Neuronal stem cell (in vitro differentiated cells): ENCODE measurements around the gene PCGF1.
A peak's percentile ranks its signal among the peaks of the same experiment; 100 is the strongest.

ENCODE experiments used
- DNase-seq: peaks from one replicate; pipeline ENCODE4 v3.0.0-alpha.2; 2013; ENCODE audit warnings: low spot score
- H2AFZ ChIP-seq: one replicate; pipeline ENCODE4 v1.6.1; 2013; ENCODE audit warnings: mild to moderate bottlenecking, low read length, inconsistent platforms
- H2AK5ac ChIP-seq: 2 replicates; pipeline ENCODE4 v1.6.1; 2013; ENCODE audit warnings: low read depth, mild to moderate bottlenecking, inconsistent platforms, low read length, moderate library complexity, mixed read lengths
- H2BK120ac ChIP-seq: 2 replicates; pipeline ENCODE4 v1.6.1; 2013; ENCODE audit warnings: low read depth, mild to moderate bottlenecking, inconsistent platforms, low read length, moderate library complexity, mixed read lengths
- H2BK12ac ChIP-seq: one replicate; pipeline ENCODE4 v1.6.1; 2013; ENCODE audit warnings: low read length, inconsistent platforms
- H2BK15ac ChIP-seq: 2 replicates; pipeline ENCODE4 v1.6.1; 2013; ENCODE audit warnings: mild to moderate bottlenecking, low read length, inconsistent platforms, mixed read lengths
- H2BK5ac ChIP-seq: one replicate; pipeline ENCODE4 v1.6.1; 2013; ENCODE audit warnings: inconsistent platforms, mild to moderate bottlenecking, low read length, moderate library complexity
- H3K14ac ChIP-seq: one replicate; pipeline ENCODE4 v1.6.1; 2013; ENCODE audit warnings: low read length, inconsistent platforms
- H3K18ac ChIP-seq: 2 replicates; pipeline ENCODE4 v1.6.1; 2013; ENCODE audit warnings: low read length, inconsistent platforms
- H3K23ac ChIP-seq: 2 replicates; pipeline ENCODE4 v1.6.1; 2013; ENCODE audit warnings: low read depth, mild to moderate bottlenecking, mixed read lengths, low read length, inconsistent platforms; ENCODE audit not compliant: poor library complexity
- H3K27ac ChIP-seq: replicated peaks from 3 replicates; pipeline ENCODE4 v1.5.1; 2013; ENCODE audit warnings: low read length, inconsistent platforms
- H3K27me3 ChIP-seq, 3 experiments: 2 replicates each; pipeline ENCODE4 v1.6.1; 2013; ENCODE audit warnings: low read length in 3 of 3, mild to moderate bottlenecking in 2 of 3, inconsistent platforms in 1 of 3, low read depth in 1 of 3, mixed read lengths in 1 of 3, moderate library complexity in 1 of 3; ENCODE audit not compliant: control insufficient read depth in 3 of 3, insufficient read depth in 3 of 3
- H3K36me3 ChIP-seq, 2 donors: replicated peaks in 1 of 2; 2 replicates each; pipeline ENCODE4 v1.6.1; 2013; ENCODE audit warnings: low read length in 2 of 2; ENCODE audit not compliant: control insufficient read depth in 2 of 2, insufficient read depth in 2 of 2
- H3K4ac ChIP-seq: 2 replicates; pipeline ENCODE4 v1.6.1; 2013; ENCODE audit warnings: inconsistent platforms, mild to moderate bottlenecking, low read length, moderate library complexity
- H3K4me1 ChIP-seq, 2 donors: 1 replicate in 1 of 2; 2 replicates in 1 of 2; pipeline ENCODE4 v1.6.1; 2013; ENCODE audit warnings: low read length in 2 of 2, low read depth in 1 of 2; ENCODE audit not compliant: control insufficient read depth in 2 of 2, insufficient read depth in 1 of 2
- H3K4me2 ChIP-seq: one replicate; pipeline ENCODE4 v1.6.1; 2013; ENCODE audit warnings: mild to moderate bottlenecking, low read length, inconsistent platforms; ENCODE audit not compliant: insufficient read depth, poor library complexity, severe bottlenecking
- H3K4me3 ChIP-seq, 2 donors: 2 replicates each; pipeline ENCODE4 v1.5.1; 2013; ENCODE audit warnings: low read length in 2 of 2, mild to moderate bottlenecking in 2 of 2, inconsistent platforms in 1 of 2, moderate library complexity in 1 of 2
- H3K79me1 ChIP-seq: one replicate; pipeline ENCODE4 v1.6.1; 2013; ENCODE audit warnings: low read depth, mild to moderate bottlenecking, inconsistent platforms, low read length, moderate library complexity
- H3K9ac ChIP-seq: one replicate; pipeline ENCODE4 v1.6.1; 2013; ENCODE audit warnings: mild to moderate bottlenecking, low read depth, low read length, inconsistent platforms; ENCODE audit not compliant: poor library complexity
- H3K9me3 ChIP-seq, 2 donors: replicated peaks in 1 of 2; 2 replicates each; pipeline versions ENCODE3 to v1.6.1; 2013; ENCODE audit warnings: low read length in 2 of 2, mild to moderate bottlenecking in 2 of 2, inconsistent platforms in 1 of 2, low read depth in 1 of 2, mixed read lengths in 1 of 2, moderate library complexity in 1 of 2; ENCODE audit not compliant: control insufficient read depth in 2 of 2, insufficient read depth in 1 of 2
- H4K8ac ChIP-seq: one replicate; pipeline ENCODE4 v1.6.1; 2013; ENCODE audit warnings: low read depth, mild to moderate bottlenecking, inconsistent platforms, low read length, moderate library complexity
- H4K91ac ChIP-seq: one replicate; pipeline ENCODE4 v1.6.1; 2013; ENCODE audit warnings: low read length, low read depth, mild to moderate bottlenecking, inconsistent platforms; ENCODE audit not compliant: poor library complexity
- WGBS, 2 donors: extraction: QIAGEN DNeasy Blood & Tissue Kit; methylation state at CpG; one replicate each; pipeline ENCODE4 v1.1.7; 2013; ENCODE audit warnings: missing lambda C conversion rate in 2 of 2, mixed read lengths in 1 of 2; ENCODE audit not compliant: insufficient read length in 2 of 2, insufficient replicate concordance in 1 of 2; ENCODE audit errors: extremely low coverage in 2 of 2; 5-methylcytosine and 5-hydroxymethylcytosine counted together

PCGF1 gene

DNA sequence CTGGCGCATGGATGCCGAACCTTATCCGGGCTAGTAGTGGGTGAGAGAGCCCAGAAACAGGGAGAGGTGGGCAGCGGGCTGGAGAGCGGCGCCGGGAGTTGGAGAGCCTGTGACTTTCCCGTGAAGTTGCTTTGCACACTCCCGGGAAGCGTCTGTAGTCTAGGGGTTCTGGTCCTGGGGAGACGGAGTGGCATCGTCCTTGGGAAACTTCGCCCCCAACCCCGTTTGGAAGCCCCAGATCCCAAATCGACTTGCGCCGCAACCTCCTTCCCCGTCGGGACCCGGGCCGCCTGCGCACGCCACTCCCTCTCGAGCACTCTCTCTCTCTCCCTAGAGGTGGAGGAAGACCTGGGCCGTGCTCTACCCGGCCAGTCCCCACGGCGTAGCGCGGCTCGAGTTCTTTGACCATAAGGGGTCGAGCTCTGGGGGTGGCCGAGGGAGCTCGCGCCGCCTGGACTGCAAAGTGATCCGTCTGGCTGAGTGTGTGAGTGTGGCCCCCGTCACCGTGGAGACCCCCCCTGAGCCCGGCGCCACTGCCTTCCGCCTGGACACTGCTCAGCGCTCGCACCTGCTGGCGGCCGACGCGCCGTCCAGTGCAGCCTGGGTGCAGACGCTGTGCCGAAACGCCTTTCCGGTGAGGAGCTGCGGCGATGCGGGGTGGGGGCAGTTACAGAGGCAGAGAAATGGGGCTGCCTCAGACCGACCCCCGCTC lies 47.5 kb upstream of the PCGF1 start:
- no peak overlapping the region for H4K91ac ChIP-seq
- H3K23ac ChIP-seq: peak overlapping the region; percentile 82
- H3K4me3 ChIP-seq: peak overlapping the region; percentile 67 to 87
- H3K36me3 ChIP-seq: peaks cover 19 to 36% of the 10 kb centered on the region in 2 donors
- peaks cover 6% of the 10 kb centered on the region for H3K79me1 ChIP-seq
- peak overlapping the region; percentile 63 for H2BK12ac ChIP-seq
- H2BK120ac ChIP-seq: peak overlapping the region; percentile 53
- no peak overlapping the region for H2BK5ac ChIP-seq
- no CpG with 5 or more reads among the region's 58 CpGs for WGBS, 2 donors
- no peak overlapping the region for H3K4ac ChIP-seq
- H3K9ac ChIP-seq: peak overlapping the region; percentile 87
- H3K27me3 ChIP-seq: peaks cover 0 to 47% (median 4%) of the 10 kb centered on the region in 3 experiments
- no peaks in the 10 kb centered on the region for H3K9me3 ChIP-seq
- DNase-seq: peak; percentile 49
- peak overlapping the region; percentile 83 for H3K4me2 ChIP-seq
- H3K27ac ChIP-seq: no peak overlapping the region
- peak overlapping the region; percentile 99 for H2AFZ ChIP-seq
- H2BK15ac ChIP-seq: no peak overlapping the region
- peak overlapping the region; percentile 75 for H3K14ac ChIP-seq
- H2AK5ac ChIP-seq: peak overlapping the region; percentile 8
- peaks cover 9 to 14% of the 10 kb centered on the region in 2 donors for H3K4me1 ChIP-seq
- H3K18ac ChIP-seq: peak overlapping the region; percentile 78
- H4K8ac ChIP-seq: no peak overlapping the region

DNA sequence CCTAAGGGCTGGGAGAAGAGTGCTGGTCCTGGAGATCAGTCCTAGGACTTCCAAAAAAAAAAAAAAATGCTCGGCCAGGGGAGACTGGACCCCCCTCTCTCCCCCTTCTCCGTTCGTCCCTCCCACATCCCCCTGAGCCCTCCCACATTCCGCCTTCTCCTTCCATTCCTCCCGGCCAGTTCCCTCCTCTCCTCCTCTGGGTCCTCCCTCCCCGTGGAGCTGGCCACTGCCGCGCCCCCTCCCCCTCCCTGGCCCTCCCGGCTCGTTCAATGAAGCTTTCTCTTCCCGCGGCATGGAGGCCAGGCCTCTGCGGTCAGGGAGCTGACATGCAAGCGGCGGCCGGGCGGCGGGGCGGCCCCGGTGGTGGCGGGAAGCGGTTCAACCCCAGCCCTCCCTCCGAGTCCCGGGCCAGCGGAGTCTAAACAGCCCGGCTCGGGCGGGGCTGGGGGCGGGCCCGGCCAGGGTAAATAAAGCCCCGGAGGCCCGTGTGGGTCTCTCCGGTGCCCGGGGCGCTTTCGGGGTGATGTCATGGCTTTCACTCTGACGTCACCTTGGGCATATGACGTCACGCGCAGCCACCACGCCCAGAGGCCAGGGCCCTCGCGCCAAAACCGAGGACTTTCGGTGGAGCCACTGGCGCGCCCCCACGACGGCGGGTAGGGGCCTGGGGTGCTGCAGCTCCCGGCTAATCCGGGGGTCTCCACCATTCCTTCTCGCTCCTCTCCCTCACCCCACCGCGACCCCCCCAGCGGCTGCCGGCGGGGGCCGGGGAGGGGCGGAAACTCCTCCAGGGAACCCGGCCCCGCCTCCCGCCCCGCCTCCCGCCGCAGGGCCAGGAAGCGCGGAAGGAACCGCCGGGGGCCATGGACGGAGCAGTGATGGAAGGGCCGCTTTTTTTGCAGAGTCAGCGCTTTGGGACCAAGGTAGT lies 46.7 kb upstream of the PCGF1 start, which contains the start of the genes DOK1 and LOXL3:
Gene DOK1 (plus strand): TSS at position 829 of the 928 bp plus-strand sequence. CDS start 35 bp downstream, at position 864.
Gene LOXL3 (minus strand): TSS at position 51 of the 928 bp plus-strand sequence. CDS start 1,308 bp downstream, outside the sequence.
- peak within 1 kb of the TSS; percentile 30 for H2AK5ac ChIP-seq
- no peaks in the 10 kb centered on the region for H3K9me3 ChIP-seq
- peaks cover 19 to 44% of the 10 kb centered on the region in 2 donors for H3K36me3 ChIP-seq
- H3K27me3 ChIP-seq: peaks cover 0 to 54% (median 4%) of the 10 kb centered on the region in 3 experiments
- peak; percentile 92 for DNase-seq
- H3K18ac ChIP-seq: peak within 1 kb of the TSS; percentile 98
- H2BK5ac ChIP-seq: peak within 1 kb of the TSS; percentile 68
- H3K14ac ChIP-seq: peak within 1 kb of the TSS; percentile 75
- peak within 1 kb of the TSS; percentile 97 for H3K4me2 ChIP-seq
- H2AFZ ChIP-seq: peak within 1 kb of the TSS; percentile 99
- H2BK12ac ChIP-seq: peak within 1 kb of the TSS; percentile 63
- H3K9ac ChIP-seq: peak within 1 kb of the TSS; percentile 89
- H4K91ac ChIP-seq: no peak within 1 kb of the TSS
- peaks cover 6% of the 10 kb centered on the region for H3K79me1 ChIP-seq
- H2BK15ac ChIP-seq: peak within 1 kb of the TSS; percentile 82
- H3K4me1 ChIP-seq: peaks cover 9 to 20% of the 10 kb centered on the region in 2 donors
- H2BK120ac ChIP-seq: peak within 1 kb of the TSS; percentile 53
- peak within 1 kb of the TSS; percentile 67 to 87 for H3K4me3 ChIP-seq
- H3K27ac ChIP-seq: peak within 1 kb of the TSS; percentile 95
- no CpG with 5 or more reads among the region's 73 CpGs for WGBS, 2 donors
- peak within 1 kb of the TSS; percentile 82 for H3K23ac ChIP-seq
- H4K8ac ChIP-seq: no peak within 1 kb of the TSS
- no peak within 1 kb of the TSS for H3K4ac ChIP-seq

DNA sequence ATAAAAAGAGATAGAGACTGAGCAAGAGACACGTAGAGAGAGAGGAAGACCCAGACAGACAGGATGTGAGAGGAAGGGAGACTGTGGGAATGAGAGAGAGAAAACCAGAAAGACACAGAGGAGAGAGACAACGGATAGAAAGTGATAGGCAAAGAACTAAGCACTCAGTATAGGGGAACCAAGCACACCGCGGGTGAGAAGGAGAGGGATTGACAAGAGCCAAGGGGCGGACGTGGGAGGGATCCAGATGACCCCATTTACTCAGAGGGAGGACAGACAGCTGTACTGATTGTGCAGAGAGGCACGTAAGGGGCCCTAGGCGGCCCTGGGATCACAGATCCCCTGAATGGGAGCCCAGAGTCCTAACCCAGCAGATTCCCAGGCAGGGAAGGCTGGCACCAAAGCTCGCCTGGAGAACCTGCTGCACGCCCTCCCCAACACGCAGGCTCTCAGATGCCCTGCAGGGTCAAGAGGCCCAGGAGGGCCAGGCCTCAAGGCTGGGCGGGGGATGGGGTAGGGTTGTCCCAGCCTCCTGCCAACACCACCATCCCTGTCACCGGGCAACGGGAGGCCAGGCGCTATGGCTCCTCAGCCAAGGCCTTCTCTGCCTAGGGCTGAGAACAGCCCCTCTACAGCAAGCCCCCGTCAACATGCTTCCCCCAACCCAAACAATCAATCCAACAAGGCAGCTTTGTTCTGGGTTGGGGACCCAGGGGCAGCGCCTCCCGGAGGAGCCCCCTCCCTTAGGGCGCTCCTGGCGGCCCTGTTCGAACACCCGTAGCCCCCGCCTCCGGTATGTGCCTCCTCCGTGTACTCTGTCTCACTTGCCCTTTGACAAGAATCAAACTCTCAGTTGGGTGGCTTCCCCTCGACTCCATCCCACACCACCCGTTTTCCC lies 45.7 kb upstream of the PCGF1 start:
- peak overlapping the region; percentile 93 for H3K27ac ChIP-seq

More for the DNA sequence above, 45.7 kb upstream of the PCGF1 start:
- H3K9ac ChIP-seq: peak overlapping the region; percentile 89
- peak overlapping the region; percentile 14 for H2BK12ac ChIP-seq
- H3K14ac ChIP-seq: peak overlapping the region; percentile 60
- no peak overlapping the region for H4K8ac ChIP-seq
- no peaks in the 10 kb centered on the region for H3K9me3 ChIP-seq
- peak; percentile 14 for DNase-seq
- peak overlapping the region; percentile 68 for H2BK5ac ChIP-seq
- peak overlapping the region; percentile 52 for H3K23ac ChIP-seq
- H3K4me3 ChIP-seq: peak overlapping the region; percentile 67 to 87
- peak overlapping the region; percentile 82 for H2BK15ac ChIP-seq
- peaks cover 9 to 23% of the 10 kb centered on the region in 2 donors for H3K4me1 ChIP-seq
- peak overlapping the region; percentile 99 for H2AFZ ChIP-seq
- peak overlapping the region; percentile 96 for H3K18ac ChIP-seq
- H3K4ac ChIP-seq: no peak overlapping the region
- H2BK120ac ChIP-seq: no peak overlapping the region
- no CpG with 5 or more reads among the region's 27 CpGs for WGBS, 2 donors
- H2AK5ac ChIP-seq: peak overlapping the region; percentile 30
- H4K91ac ChIP-seq: no peak overlapping the region
- peaks cover 6% of the 10 kb centered on the region for H3K79me1 ChIP-seq
- H3K27me3 ChIP-seq: peaks cover 0 to 57% (median 4%) of the 10 kb centered on the region in 3 experiments
- peak overlapping the region; percentile 97 for H3K4me2 ChIP-seq
- H3K36me3 ChIP-seq: peaks cover 19 to 46% of the 10 kb centered on the region in 2 donors
